ENCODE measurements around the gene ADAP1.

The ADAP1 gene

DNA sequence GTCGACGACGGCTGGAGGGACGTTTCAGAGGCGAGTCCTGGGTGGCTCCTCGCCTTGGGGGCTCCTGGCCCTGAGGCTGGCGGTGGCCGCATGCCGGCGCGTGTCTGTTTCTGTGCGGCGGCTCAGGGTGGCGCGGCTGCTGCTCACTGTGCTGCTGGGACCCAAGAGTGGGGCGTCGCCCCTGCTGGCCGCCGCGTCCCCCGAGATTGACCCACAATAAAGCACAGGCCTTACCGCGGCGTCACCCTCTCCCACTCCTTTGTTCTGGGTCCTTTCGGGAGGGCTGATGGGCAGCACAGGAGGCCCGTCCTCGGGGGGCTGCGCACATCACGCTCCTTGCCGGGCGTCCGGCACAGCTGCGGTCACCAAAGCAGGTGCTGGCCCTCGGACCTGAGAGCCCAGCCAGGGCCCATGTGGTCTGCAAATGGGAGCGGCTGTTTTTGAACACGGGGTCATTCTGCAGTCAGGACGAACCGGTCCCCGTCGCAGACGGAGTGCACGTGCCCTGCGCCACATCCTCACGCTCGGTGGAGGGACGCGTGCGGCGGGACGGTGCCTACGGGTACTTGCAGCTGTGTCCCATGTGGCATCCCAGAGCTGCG lies 58.9 kb downstream of the ADAP1 start:
- no peak for DNase-seq (ENCODE audit: low read depth, low spot score)

DNA sequence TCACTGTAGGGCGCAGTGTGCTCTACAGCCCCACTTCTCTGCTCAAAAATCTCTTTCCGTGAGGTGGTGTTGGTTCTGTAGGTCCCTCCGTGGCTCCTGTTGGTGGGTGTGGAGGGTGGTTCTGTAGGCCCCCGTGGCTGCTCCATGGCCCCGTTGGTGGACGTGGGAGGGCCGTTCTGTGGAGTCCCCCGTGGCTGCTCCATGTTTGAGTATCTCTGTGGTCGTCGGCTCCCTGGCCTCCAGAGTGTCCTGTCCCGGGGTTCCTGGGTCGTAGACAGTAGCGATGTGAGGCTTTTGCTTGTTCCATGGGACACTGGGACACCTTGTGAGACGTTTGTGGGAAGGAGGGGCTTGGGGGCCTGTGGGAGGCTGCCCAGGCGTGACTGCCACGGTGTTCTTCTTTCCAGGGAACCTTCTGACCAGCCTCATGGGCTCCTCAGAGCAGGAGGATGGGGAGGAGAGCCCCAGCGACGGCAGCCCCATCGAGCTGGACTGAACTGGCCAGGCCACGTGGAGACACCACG lies 59.5 kb downstream of the ADAP1 start:
- no peak for DNase-seq (ENCODE audit: low read depth, low spot score)

DNA sequence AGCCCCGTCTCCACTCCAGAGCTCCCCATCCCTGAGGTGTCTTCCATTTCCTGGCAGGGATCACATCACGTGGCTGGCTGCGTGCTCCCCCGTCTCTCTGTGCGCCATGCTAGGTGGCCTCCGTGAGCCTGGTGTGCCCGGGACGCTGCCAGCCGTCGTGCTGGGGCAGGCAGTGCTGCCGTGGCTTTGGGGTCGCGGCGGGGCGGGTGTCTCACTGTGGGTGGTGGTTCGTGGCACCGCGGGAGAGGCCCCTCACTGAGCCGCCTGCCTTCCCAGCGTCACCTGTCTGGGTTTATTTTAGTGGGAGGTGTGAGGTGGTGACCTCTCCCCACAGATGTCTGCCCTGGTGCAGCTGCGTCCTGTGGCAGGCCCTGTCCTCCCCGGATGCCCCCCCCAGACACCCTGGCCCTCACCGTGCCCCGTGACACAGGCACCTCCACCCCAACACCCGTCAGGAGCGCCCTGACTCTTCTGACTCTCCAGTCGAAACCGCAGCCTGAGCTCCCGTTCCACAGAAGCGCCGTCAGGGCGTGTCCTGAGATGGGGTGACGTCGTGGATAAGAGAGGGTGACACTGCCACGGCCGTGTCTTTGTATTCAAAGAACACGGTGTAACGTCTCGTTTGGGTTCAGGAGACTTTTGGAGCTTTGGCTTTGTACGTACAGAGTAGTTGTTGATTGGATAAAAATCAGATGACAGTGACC lies 60.2 kb downstream of the ADAP1 start:
- no peak for DNase-seq (ENCODE audit: low read depth, low spot score)

DNA sequence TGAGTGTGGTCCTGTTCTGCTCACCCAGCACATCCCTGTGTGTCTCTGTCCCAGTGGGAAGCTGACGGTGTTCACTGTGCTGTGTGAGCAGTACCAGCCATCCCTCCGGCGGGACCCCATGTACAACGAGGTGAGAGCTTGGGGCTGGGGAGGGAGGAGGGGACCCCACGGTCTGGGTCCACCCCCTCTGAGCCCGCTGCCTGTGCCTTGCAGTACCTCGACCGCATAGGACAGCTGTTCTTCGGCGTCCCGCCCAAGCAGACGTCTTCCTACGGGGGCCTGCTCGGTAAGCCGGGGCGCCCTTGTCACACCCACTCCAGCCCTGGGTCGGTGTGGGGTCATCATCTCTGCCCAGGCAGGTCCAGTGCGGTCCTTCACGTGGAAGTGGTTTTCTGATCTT lies 60.8 kb downstream of the ADAP1 start:
- no peak for DNase-seq (ENCODE audit: low read depth, low spot score)

DNA sequence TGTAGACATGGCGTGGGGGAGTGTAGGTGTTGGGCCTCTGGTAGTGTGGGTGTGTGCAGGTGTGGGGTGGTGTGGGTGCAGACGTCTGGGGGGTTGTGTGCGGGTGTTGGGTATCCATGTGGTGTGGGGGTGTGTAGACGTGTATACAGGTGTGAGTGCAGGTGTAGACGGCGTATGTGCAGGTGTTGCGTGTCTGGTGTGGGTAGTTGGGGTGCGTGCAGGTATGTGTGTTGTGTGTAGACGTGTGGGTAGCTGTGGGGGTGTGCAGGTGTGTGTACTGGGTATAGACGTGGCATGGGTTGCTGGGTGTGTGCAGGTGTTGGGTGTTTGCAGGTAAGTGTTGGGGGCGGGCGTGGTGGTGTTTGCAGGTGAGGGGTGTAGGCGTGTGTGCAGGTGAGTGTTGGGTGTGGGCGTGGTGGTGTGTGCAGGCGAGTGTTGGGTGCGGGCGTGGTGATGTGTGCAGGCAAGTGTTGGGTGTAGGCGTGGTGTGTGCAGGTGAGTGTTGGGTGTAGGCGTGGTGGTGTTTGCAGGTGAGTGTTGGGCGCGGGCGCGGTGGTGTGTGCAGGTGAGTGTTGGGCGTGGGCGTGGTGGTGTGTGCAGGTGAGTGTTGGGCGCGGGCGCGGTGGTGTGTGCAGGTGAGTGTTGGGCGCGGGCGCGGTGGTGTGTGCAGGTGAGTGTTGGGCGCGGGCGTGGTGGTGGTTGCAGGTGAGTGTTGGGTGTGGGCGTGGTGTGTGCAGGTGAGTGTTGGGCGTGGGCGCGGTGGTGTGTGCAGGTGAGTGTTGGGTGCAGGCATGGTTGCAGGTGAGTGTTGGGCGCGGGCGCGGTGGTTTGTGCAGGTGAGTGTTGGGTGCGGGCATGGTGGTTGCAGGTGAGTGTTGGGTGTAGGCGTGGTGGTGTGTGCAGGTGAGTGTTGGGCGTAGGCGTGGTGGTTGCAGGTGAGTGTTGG lies 61.6 kb downstream of the ADAP1 start:
- DNase-seq (ENCODE audit: low read depth, low spot score), result no peak

DNA sequence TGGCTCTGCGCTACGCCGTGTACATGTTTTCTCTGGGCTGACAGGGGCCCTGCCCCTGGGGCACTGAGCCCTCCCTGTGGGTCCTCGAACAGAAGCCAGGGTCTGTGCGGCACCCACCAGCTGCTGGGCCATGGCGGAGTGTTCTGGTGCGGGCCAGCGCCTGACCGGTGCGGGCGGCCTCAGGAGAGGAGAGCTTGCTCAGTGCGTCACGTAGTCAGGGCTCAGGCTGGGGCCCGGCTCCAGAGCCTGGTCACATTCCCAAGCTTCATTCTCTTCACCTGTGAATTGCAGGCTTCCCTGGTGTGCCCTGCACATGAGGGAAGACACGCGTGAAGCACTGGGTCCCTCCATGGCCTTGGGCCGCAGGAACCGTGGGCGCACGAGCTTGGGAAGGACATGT lies 62.7 kb downstream of the ADAP1 start:
- no peak for DNase-seq (ENCODE audit: low read depth, low spot score)

DNA sequence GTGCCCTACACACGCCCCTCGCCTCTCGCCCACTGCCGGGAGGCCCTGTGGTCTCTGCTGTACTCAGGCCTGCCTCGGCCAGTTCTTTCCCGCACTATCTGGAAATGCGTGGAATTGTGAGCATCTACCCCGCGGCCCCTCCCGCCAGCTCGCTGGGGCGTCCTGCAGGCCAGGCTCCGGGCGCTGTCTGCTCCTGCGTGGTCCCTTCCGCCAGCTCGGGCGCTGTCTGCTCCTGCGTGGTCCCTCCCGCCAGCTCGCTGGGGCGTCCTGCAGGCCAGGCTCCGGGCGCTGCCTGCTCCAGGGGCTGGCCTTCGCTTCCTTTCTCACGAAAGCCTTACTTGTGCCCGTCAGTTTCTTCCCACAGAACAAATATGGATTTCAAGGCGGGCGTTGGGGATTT lies 63.2 kb downstream of the ADAP1 start:
- DNase-seq (ENCODE audit: low read depth, low spot score), result no peak

DNA sequence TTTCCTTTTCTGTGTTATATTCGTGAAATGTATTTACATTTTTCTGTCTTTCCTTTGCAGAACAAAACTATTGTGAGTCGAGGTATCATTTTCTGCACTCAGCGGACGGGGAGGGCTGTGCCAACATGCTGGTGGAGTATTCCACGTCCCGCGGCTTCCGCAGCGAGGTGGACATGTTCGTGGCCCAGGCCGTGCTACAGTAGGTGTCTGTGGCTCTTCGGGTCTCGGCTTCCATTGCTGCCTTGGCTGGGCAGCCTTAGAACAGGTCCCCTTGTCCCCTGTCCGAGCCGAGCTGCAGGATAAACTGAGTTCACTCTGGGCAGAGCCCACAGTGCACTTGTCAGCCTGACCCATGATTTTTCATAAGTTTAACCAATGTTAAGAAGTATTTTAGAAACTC lies 63.6 kb downstream of the ADAP1 start:
- no peak for DNase-seq (ENCODE audit: low read depth, low spot score)

DNA sequence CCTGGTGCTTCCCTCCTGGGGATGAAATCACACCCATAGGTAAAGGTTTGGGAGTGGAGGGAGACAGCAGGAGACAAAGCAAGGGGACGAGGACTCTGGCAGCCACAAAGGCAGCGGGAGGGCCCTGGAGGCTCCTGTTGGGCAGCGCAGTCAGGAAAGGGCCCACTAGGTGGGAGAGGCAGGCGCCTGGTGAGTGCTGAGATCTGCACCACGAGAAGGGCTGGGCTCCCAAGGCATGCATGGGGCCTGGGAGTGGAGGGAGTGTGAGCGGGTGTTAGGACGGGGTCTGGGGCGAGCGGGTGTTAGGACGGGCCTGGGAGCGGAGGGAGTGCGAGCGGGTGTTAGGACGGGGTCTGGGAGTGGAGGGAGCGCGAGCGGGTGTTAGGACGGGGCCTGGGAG lies 65.1 kb downstream of the ADAP1 start:
- no peak for DNase-seq (ENCODE audit: low read depth, low spot score)

DNA sequence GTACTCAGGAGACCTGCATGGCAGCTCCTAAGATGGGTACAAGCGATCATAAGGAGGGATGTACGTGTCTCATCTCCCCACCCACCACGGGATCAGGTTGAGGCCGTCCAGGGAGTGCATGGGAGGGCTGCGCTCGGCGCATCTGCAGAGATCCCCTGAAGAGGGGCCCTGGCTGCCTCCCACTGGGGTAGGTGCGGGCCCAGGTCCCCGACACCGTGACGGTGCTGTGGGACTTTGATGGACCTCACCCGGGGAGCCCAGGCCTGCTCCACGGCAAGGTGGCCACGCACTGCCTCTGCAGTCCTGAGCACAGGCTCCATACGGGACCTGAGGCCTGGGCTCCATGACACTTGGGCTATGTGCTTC lies 65.5 kb downstream of the ADAP1 start:
- no peak for DNase-seq (ENCODE audit: low read depth, low spot score)

DNA sequence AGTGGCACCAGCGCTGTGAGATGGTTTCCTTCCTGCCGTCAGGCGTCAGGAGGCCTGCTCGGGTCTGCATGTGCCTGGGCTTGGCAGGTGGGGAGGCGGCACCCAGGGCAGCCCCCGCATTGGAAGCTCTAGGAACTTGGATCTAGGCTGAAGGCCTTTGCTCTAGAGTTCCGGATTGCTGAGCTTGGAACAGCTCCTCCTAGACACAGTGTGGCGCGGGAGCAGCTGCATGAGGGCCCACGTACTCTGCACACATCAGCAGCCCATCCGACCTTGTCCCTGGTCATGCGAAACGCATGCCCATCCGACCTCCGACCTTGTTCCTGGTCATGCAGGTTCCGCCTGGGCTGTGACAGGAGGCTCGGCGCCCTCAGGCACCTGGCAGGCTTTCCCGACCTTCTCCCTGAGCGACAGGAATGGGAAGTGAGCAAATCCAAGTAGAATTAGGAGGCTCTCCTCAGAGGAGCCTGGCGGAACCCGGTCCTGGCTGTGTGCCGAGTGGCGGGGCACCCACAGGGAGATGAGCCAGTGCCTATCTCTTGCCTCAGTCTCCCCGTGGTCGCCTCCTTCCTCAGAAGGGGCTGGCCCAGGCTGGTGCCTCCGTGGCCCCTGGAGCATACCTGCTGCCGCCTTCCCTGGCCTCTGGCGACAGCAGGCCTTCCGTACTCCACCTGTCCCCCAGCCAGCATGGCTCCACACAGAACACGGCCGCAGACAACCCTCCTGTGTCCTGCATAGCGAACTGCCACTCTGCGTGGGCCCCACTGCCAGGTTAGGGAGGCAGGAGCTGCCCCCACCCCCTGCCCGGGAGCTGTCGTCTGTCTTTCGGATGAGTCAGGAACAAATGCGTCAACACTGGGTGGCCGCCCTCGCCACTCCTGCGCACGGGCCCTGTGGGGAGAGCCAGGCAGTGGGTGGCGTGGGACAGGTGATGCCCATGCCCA lies 66.1 kb downstream of the ADAP1 start:
- DNase-seq (ENCODE audit: low read depth, low spot score), result no peak

DNA sequence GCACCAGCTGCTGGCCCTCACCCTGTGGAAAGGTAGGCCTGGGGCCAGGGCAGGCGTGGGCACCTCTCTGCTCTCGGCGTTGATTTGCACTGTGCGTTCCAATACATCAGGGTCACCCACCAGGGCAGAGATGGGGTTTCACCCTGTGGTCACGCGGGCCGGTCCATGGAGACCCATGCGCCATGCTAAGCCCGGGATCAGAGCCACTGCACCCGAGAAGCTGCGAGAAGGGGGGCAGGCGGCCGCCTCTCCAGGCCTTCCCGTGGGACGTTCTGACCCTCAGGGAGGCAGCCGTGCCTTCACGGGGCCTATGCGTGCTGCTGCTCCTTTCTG lies 67.0 kb downstream of the ADAP1 start:
- no peak for DNase-seq (ENCODE audit: low read depth, low spot score)

DNA sequence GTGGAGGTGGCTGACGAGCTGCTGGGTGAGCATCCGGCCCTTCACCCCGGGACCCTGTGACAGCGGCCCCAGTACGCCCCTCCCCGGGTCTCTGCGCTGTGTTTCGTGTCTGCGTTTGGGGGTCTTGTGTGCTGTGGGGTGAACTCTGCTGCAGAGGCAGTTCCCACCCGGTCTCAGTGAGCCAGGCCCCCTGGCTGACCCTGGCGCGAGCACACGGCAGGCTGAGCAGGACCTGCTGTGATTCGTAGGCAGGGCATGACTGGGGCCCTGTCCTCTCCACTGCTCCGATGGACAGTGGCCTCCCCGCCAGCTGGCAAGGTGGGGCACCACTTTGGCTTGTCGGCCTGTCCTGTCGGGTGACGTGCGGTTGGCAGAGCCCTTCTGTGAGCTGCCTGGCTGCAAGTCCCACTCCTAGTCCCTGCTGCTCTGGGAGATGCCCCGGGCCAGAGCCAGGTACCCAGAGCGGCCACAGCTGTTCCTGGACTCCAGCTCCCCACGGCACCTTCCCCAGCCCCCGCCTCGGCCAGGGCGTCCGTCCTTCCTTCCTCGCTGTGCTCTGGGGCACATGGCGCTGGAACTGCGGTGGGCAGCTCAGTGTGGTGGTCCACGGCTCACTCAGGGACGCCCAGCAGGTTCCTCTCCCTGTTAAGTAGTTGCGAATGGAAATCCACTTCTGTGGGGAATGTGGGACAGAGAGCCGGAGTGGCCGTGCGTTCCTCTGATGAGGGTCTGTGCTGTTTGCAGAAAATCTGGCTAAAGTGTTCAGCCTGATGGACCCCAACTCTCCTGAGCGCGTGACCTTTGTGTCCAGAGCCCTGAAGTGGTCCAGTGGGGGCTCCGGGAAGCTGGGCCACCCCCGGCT lies 67.6 kb downstream of the ADAP1 start:
- DNase-seq (ENCODE audit: low read depth, low spot score), result no peak

DNA sequence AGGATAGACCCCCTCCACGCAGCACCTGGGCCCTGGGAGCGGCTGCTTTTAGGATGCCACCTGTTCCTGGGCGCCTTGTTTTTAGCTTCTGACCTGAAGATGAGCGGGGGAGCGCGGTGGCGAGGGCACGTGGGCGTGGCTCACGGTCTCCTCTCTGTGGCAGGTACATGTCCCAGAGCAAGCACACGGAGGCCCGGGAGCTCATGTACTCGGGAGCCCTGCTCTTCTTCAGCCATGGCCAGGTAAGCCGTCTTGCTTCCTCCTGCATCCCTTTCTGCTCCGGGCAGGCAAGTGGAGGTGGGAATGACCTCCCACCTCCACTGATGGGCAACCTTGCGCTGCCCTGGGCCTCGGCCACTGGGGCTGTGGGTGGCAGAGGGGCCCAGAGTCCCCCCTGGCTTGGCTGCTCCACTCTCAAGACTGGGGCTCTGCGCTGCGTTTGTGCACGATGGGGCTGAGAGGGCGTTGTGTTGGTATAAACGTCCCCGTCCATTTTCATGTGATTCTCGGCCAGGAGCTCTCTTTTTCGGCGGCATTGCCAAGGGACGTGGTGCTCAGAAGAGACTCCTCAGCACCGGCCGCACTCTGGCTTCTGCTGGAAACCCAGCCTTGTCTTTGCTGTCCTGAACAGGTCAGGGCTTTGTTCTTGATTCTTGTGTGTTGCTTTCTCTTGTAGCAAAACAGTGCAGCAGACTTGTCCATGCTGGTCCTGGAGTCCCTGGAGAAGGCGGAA lies 68.4 kb downstream of the ADAP1 start:
- DNase-seq (ENCODE audit: low read depth, low spot score), result no peak

DNA sequence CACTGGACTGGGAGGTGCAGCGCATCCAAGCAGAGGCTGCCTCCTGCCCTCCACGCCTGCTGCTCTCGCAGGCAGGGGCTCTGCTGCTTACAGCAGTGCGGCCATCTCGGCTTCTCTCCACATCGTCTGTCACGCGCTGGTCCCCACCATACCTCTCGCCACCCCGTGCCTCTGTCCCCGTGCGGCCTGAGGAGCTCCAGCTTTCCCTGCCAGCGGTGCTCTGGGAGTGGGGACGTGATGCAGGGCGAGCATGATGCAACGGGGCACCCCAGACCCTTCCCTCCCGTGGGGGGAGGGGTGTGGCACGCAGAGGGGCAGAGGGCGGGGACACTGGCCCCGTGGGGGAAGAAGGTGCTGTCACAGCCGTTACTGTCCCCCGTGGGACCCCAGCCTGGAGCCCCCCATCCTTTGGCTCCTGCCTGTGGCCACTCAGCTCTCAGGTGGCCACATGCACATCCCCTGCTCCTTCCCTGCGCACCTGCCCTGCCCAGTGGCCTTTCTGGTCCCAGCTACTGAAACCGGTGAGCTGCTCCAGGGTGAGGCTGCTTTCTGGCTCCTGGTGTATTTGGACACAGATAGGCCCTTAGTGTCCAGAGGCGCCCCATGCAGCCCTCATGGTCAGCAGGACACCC lies 69.1 kb downstream of the ADAP1 start:
- DNase-seq (ENCODE audit: low read depth, low spot score), result no peak

DNA sequence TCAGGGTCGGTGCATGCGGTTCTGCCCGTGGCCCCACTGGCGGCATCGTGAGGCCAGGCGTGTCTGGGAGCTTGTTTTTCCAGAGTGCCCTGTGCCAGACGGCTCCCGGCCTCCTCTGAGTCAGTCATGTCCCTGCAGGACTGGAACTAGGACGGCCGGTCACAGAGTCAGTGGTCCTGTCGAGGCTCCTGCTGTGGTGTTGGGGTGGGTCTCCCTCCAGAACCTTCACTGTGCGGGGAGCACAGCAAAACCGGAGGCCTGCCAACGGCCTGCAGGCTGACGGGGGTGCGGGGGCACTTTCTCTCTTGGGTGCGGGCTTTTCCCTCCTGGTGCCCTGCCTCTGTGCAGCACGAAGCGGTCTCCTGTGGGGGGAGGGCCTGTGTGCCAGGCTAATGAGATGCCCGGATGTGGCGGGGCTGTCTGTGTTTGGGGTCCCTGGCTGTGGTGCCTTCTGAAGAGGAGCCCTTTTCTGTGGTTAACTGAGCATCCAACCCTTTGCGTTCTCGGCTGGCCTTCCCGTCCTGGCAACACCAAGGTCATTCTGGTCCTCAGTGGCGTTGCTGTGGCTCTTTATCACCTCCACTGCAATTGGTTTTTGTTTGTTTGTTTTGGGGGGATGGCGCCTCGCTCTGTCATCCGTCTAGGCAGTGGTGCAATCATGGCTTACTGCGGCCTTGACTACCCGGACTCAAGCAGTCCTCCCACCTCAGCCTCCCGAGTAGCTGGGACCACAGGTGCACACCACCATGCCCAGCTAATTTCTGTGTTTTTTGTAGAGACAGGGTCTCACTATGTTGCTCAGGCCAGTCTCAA lies 70.1 kb downstream of the ADAP1 start:
- DNase-seq (ENCODE audit: low read depth, low spot score), result no peak

DNA sequence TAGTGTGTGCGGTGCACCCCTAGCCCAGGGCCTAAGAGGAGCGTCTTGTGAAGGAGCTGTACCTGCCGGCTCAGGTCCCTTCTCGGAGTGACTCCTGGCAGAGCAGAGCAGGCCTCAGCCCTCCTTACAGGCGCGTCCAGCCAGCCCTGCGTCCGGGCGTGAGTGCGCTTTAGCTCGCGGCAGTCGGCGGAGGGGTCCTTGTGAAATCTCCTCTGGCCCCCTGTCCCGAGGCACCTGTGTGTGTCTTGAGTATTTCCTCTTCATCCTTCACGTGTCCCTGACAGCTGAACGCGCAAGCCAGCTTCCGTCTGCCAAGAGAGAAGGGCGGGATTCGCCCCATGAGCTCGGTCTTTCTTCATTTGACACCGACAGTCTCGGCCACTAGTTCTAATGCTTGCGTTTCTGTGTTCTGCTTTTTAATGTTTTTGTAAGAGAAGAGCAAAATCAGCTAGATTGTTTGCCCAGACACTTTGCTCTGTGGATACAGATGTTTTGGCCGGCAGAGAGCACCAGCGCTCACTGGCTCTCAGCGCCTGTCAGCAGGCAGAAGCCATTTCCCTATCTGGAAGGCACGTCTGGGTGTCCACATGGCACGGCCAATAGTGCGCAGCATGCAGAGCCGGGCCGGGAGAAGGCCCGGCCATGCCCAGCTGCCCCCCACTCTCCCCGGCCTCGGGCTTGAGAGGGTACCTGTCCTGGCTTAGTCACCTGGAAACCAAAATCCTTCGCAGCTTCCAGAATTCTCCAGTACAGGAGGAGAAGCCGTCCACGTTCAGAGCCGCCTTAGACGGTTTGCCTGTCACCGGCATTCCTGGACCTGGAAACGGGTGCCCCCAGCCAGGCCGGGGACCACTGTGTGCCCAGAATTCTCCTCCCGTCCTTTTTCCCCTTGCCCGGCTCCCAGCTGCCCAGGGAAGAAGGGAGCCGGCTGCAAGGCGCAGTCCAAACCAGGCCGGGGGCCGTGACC lies 71.1 kb downstream of the ADAP1 start:
- DNase-seq (ENCODE audit: low read depth, low spot score), result no peak
